GM06990 (cell line): ENCODE measurements around the gene CCDC201.

Experiments used
- DNase-seq: peaks from one replicate; pipeline ENCODE4 v3.0.0-alpha.2; 2011; ENCODE audit not compliant: insufficient read length; ENCODE audit errors: extremely low read depth
- H3K27me3 ChIP-seq: replicated peaks from 2 replicates; pipeline ENCODE4 v1.6.0; 2011; ENCODE audit warnings: low read length; ENCODE audit not compliant: control insufficient read depth, insufficient read depth
- H3K36me3 ChIP-seq: 2 replicates; pipeline ENCODE4 v1.5.1; 2011; ENCODE audit warnings: low read length; ENCODE audit not compliant: control insufficient read depth, insufficient read depth
- H3K4me3 ChIP-seq: replicated peaks from 2 replicates; pipeline ENCODE4 v1.5.1; 2011; ENCODE audit warnings: low read depth, mild to moderate bottlenecking, control low read depth, low read length
- CTCF ChIP-seq: IDR thresholded peaks from 2 replicates; pipeline ENCODE4 v1.5.1; 2011; ENCODE audit warnings: low read length, control low read depth, mild to moderate bottlenecking, inconsistent platforms; ENCODE audit not compliant: insufficient read depth, poor library complexity, severe bottlenecking

Gene CCDC201

GRCh38 chr7:45874408-45875131 is 1.7 kb upstream of the CCDC201 start:
- no peaks in the 10 kb centered on the region for H3K27me3 ChIP-seq
- TF ChIP-seq CTCF, result no peak
- no peak overlapping the region for H3K4me3 ChIP-seq
- no peak for DNase-seq
- no peaks in the 10 kb centered on the region for H3K36me3 ChIP-seq

- Histone ChIP-seq H3K27me3 (no peaks in the 10 kb centered on the region), H3K4me3 (no peak overlapping the region), H3K36me3 (no peaks in the 10 kb centered on the region)
- DNase-seq, result no peak
- TF ChIP-seq CTCF, result no peak
Observed at GRCh38 chr7:45873355-45873754, 473 bp upstream of the CCDC201 start.

GRCh38 chr7:45872116-45873034 is 507 bp downstream of the CCDC201 start:
- no peaks in the 10 kb centered on the region for H3K36me3 ChIP-seq
- no peak overlapping the region for H3K4me3 ChIP-seq
- DNase-seq, result no peak
- no peaks in the 10 kb centered on the region for H3K27me3 ChIP-seq
- TF ChIP-seq CTCF, result peak; percentile 94

- Histone ChIP-seq H3K27me3 (peaks cover 3% of the 10 kb centered on the region; the same call in 1 of the 2 replicates), H3K4me3 (no peak overlapping the region), H3K36me3 (no peaks in the 10 kb centered on the region)
- no peak for TF ChIP-seq CTCF
- DNase-seq, result no peak
Observed at GRCh38 chr7:45869426-45869825, 3.5 kb downstream of the CCDC201 start.

- no peak for TF ChIP-seq CTCF
- no peak overlapping the region for H3K4me3 ChIP-seq
- DNase-seq, result no peak
- H3K27me3 ChIP-seq, result peaks cover 4% of the 10 kb centered on the region; the same call in 1 of the 2 replicates
- no peaks in the 10 kb centered on the region for H3K36me3 ChIP-seq
Observed at GRCh38 chr7:45867471-45867870, 5.4 kb downstream of the CCDC201 start.
